Mesothelial cell of epicardium (in vitro differentiated cells): Measurements from ENCODE around the gene MBNL1. TPM values are rescaled to one million over a fixed set of nuclear protein-coding genes. Genes with fewer than 3 reads are reported as not detected.
A peak's percentile ranks its signal among the peaks of the same experiment; 100 is the strongest.

Experiments used
- DNase-seq, 2 experiments: peaks; one replicate each; pipeline ENCODE4 v3.0.0; 2021; ENCODE audit warnings: low spot score in 2 of 2; ENCODE audit not compliant: unreplicated experiment in 2 of 2
- H3K27ac Mint-ChIP-seq: 2 replicates; pipeline ENCODE4 v1.8.0; 2021; ENCODE audit warnings: mixed read lengths
- H3K27me3 Mint-ChIP-seq: 2 replicates; pipeline ENCODE4 v1.8.0; 2021; ENCODE audit warnings: low read depth, mixed read lengths
- H3K36me3 Mint-ChIP-seq: 2 replicates; pipeline ENCODE4 v1.8.0; 2021; ENCODE audit warnings: mixed read lengths
- H3K4me1 Mint-ChIP-seq: 2 replicates; pipeline ENCODE4 v1.8.0; 2021; ENCODE audit warnings: mixed read lengths
- H3K4me3 Mint-ChIP-seq: 2 replicates; pipeline ENCODE4 v1.8.0; 2021; ENCODE audit warnings: mild to moderate bottlenecking, moderate library complexity, mixed read lengths
- H3K9me3 Mint-ChIP-seq: 2 replicates; pipeline ENCODE4 v1.8.0; 2021; ENCODE audit warnings: mixed read lengths
- CTCF ChIP-seq: fragments of 200-600 bp; sonication (generic); IDR thresholded peaks from one replicate; pipeline ENCODE4 v1.5.0; 2021; ENCODE audit warnings: antibody characterized with exemption; ENCODE audit not compliant: unreplicated experiment
- total RNA-seq: library from RNA; stranded (reverse); gene quantifications from 3 replicates; pipeline ENCODE4 v1.2.1, GENCODE V29; 2021

MBNL1 gene
- total RNA-seq, 1 donor from 2014 or later = 74.8 TPM

- DNase-seq = peak; percentile 25 to 56
- Mint-ChIP-seq H3K27me3 (no peaks in the 10 kb centered on the region), H3K27ac (peak overlapping the region; percentile 95), H3K4me1 (peaks cover 44% of the 10 kb centered on the region), H3K9me3 (no peaks in the 10 kb centered on the region), H3K36me3 (peaks cover 2% of the 10 kb centered on the region), H3K4me3 (peak overlapping the region; percentile 72)
- TF ChIP-seq CTCF = no peak
Measured at GRCh38 chr3:152298393-152299248, 29.9 kb downstream of the MBNL1 start.

GRCh38 chr3:152299249-152299976 is 30.7 kb downstream of the MBNL1 start:
- Mint-ChIP-seq H3K27me3 (no peaks in the 10 kb centered on the region), H3K4me1 (peaks cover 44% of the 10 kb centered on the region)

GRCh38 chr3:152300029-152300731 is 31.5 kb downstream of the MBNL1 start:
- H3K4me1 Mint-ChIP-seq = peaks cover 44% of the 10 kb centered on the region
- DNase-seq = no peak
- no peak for TF ChIP-seq CTCF
- peak overlapping the region; percentile 95 for H3K27ac Mint-ChIP-seq
- no peaks in the 10 kb centered on the region for H3K27me3 Mint-ChIP-seq
- peak overlapping the region; percentile 72 for H3K4me3 Mint-ChIP-seq
- H3K36me3 Mint-ChIP-seq = peaks cover 2% of the 10 kb centered on the region
- H3K9me3 Mint-ChIP-seq = no peaks in the 10 kb centered on the region

More at GRCh38 chr3:152299249-152299976, 30.7 kb downstream of the MBNL1 start:
- DNase-seq = no peak
- Mint-ChIP-seq H3K4me3 (peak overlapping the region; percentile 72), H3K27ac (peak overlapping the region; percentile 95), H3K36me3 (peaks cover 2% of the 10 kb centered on the region), H3K9me3 (no peaks in the 10 kb centered on the region)
- no peak for TF ChIP-seq CTCF

GRCh38 chr3:152301745-152302181 is 33.0 kb downstream of the MBNL1 start:
- Mint-ChIP-seq H3K4me3 (no peak overlapping the region), H3K27me3 (no peaks in the 10 kb centered on the region), H3K4me1 (peaks cover 48% of the 10 kb centered on the region), H3K27ac (no peak overlapping the region), H3K9me3 (no peaks in the 10 kb centered on the region), H3K36me3 (peaks cover 3% of the 10 kb centered on the region)
- DNase-seq = no peak
- no peak for TF ChIP-seq CTCF

GRCh38 chr3:152302521-152303021 is 33.8 kb downstream of the MBNL1 start:
- no peak for TF ChIP-seq CTCF
- Mint-ChIP-seq H3K4me1 (peaks cover 46% of the 10 kb centered on the region), H3K4me3 (peak overlapping the region; percentile 14), H3K9me3 (no peaks in the 10 kb centered on the region), H3K27me3 (no peaks in the 10 kb centered on the region), H3K36me3 (peaks cover 3% of the 10 kb centered on the region), H3K27ac (peak overlapping the region; percentile 60)
- DNase-seq = no peak
